K562 (cell line): ENCODE results near the gene PRDM1. TPM values are rescaled to one million over a fixed set of nuclear protein-coding genes. Genes with fewer than 3 reads are reported as not detected.
A peak's percentile ranks its signal among the peaks of the same experiment; 100 is the strongest.

Experiments
- BCL6 ChIP-seq: fragments of 250-450 bp; sonication (Bioruptor Pico); IDR thresholded peaks from 2 replicates; pipeline ENCODE4 v1.4.0; 2020
- CBX8 ChIP-seq: fragments of 200-600 bp; sonication (generic); IDR thresholded peaks from 2 replicates; pipeline ENCODE4 v1.6.1; 2012; ENCODE audit warnings: borderline replicate concordance, mixed run types, low read depth, mild to moderate bottlenecking, moderate library complexity, mixed read lengths, low read length, control low read depth, inconsistent platforms; ENCODE audit not compliant: poor library complexity, severe bottlenecking; ENCODE audit errors: extremely low read depth
- GTF2E2 ChIP-seq: fragments of 200-800 bp; sonication (Bioruptor generic); IDR thresholded peaks from 2 replicates; pipeline ENCODE4 v1.6.1; 2016; ENCODE audit warnings: missing genetic modification characterization, missing compliant biosample characterization
- HOXB6 ChIP-seq: fragments of 250-450 bp; sonication (Bioruptor Pico); IDR thresholded peaks from 2 replicates; pipeline ENCODE4 v1.5.1; 2022; ENCODE audit warnings: mild to moderate bottlenecking, borderline replicate concordance
- KLF6 ChIP-seq: fragments of 250-450 bp; sonication (Bioruptor Pico); IDR thresholded peaks from 2 replicates; pipeline ENCODE4 v1.4.0; 2020; ENCODE audit warnings: mild to moderate bottlenecking, moderate library complexity, borderline replicate concordance
- NR3C1 ChIP-seq: sonication (generic); formaldehyde crosslinking; IDR thresholded peaks from 2 replicates; pipeline ENCODE4 v1.8.1; 2022; ENCODE audit warnings: missing genetic modification reagents
- OTX1 ChIP-seq: fragments of 450-650 bp; formaldehyde crosslinking; IDR thresholded peaks from 2 replicates; pipeline ENCODE4 v1.4.0; 2022; ENCODE audit warnings: mild to moderate bottlenecking
- PHF20 ChIP-seq: fragments of 450-650 bp; IDR thresholded peaks from 2 replicates; pipeline ENCODE4 v1.6.1; 2018; ENCODE audit not compliant: partially characterized antibody
- REST ChIP-seq, 2 experiments: fragments of 450-650 bp; formaldehyde crosslinking in 1 of 2; IDR thresholded peaks; 2 replicates each; pipeline versions ENCODE4 v1.4.0 to v1.6.1; 2014 to 2020; ENCODE audit warnings: mild to moderate bottlenecking in 2 of 2, borderline replicate concordance in 1 of 2, low read depth in 1 of 2
- SMAD4 ChIP-seq: fragments of 250-450 bp; sonication (Bioruptor Pico); conservative IDR thresholded peaks from 2 replicates; pipeline ENCODE4 v1.8.0; 2021; ENCODE audit warnings: inconsistent platforms, mild to moderate bottlenecking, moderate library complexity
- SREBF1 ChIP-seq: fragments of 150-350 bp; IDR thresholded peaks from 2 replicates; pipeline ENCODE4 v1.6.1; 2014; ENCODE audit warnings: antibody characterized with exemption, low read depth, low read length, borderline replicate concordance
- SUPT5H ChIP-seq: fragments of 450-650 bp; IDR thresholded peaks from 2 replicates; pipeline ENCODE4 v1.6.1; 2016
- ZNF143 ChIP-seq: sonication (generic); formaldehyde crosslinking; IDR thresholded peaks from 2 replicates; pipeline ENCODE4 v1.9.0; 2022; ENCODE audit warnings: mild to moderate bottlenecking, missing genetic modification reagents
- ZNF277 ChIP-seq: fragments of 250-450 bp; sonication (Bioruptor Pico); IDR thresholded peaks from 2 replicates; pipeline ENCODE4 v1.8.0; 2022; ENCODE audit warnings: inconsistent platforms, mild to moderate bottlenecking, moderate library complexity, borderline replicate concordance
- ZNF347 ChIP-seq: fragments of 450-650 bp; formaldehyde crosslinking; IDR thresholded peaks from 2 replicates; pipeline ENCODE4 v1.4.0; 2020; ENCODE audit warnings: low read depth, mild to moderate bottlenecking, moderate library complexity
- ZNF354B ChIP-seq: fragments of 250-450 bp; sonication (Bioruptor Pico); IDR thresholded peaks from 2 replicates; pipeline ENCODE4 v1.4.0; 2020
- ZNF41 ChIP-seq: fragments of 250-450 bp; sonication (Bioruptor Pico); conservative IDR thresholded peaks from 2 replicates; pipeline ENCODE4 v1.4.0; 2020; ENCODE audit warnings: mild to moderate bottlenecking
- polyA plus RNA-seq, 8 experiments: library from polyadenylated mRNA; depleted of rRNA in 4 of 8; stranded (reverse) in 5 of 8; unstranded in 3 of 8; fragments of >200 nt; fragmentation: Nextera tagmentation in 2 of 8; fragmentation: Illumina TruSeq in 1 of 8; extraction: Ambion mirVana in 2 of 8; extraction: Trizol in 1 of 8; gene quantifications; 2 replicates each; pipeline versions ENCODE4 v1.2.1 to v1.2.3, GENCODE V29; 2011 to 2014; ENCODE audit warnings: inconsistent platforms in 1 of 8, missing spikeins in 1 of 8
- total RNA-seq, 7 experiments: library from RNA; depleted of rRNA in 6 of 7; stranded (reverse); fragments of >200 nt in 6 of 7; fragmentation: Illumina TruSeq in 2 of 7; extraction: Trizol in 2 of 7; gene quantifications; 2 replicates each; pipeline versions ENCODE4 v1.2.1 to v1.2.3, GENCODE V29; 2011 to 2021; ENCODE audit warnings: low replicate concordance in 1 of 7

The PRDM1 gene
- total and polyA plus RNA-seq, 9 of the 15 experiments (the other 6 are each of a cell fraction or from before 2014, with no cell fraction given), result 0.09 to 0.89 (median 0.27) TPM

GRCh38 chr6:106134906-106135634 is 48.9 kb downstream of the PRDM1 start (continued):
- TF ChIP-seq ZNF277 (CRISPR knock-in tag) (no peak), SREBF1 (no peak), REST (IDR thresholded peaks at IDR 0.05; ENCODE audit: borderline replicate concordance) (peak; percentile 28; the same call in 1 of the 2 replicates), REST (CRISPR knock-in tag; IDR thresholded peaks at IDR 0.05; ENCODE audit: low read depth) (no peak), PHF20 (no peak), OTX1 (CRISPR knock-in tag) (no peak), SMAD4 (CRISPR knock-in tag) (no peak; the same call in 1 of the 2 replicates), NR3C1 (CRISPR knock-in tag) (no peak), BCL6 (CRISPR knock-in tag) (no peak), ZNF354B (CRISPR knock-in tag) (no peak), HOXB6 (no peak), ZNF41 (CRISPR knock-in tag) (no peak), SUPT5H (no peak), KLF6 (no peak), CBX8 (no peak), ZNF143 (CRISPR knock-in tag) (no peak), ZNF347 (CRISPR knock-in tag) (no peak), GTF2E2 (tag) (no peak)
